ENCODE data around the gene SNED1. TPM values are rescaled to one million over a fixed set of nuclear protein-coding genes. Genes with fewer than 3 reads are reported as not detected.

The SNED1 gene
- 1 to 10 TPM; 3.0 to 4.8 TPM for total RNA-seq

- Mint-ChIP-seq H3K36me3 (ENCODE audit: low read depth) (no peaks in the 10 kb centered on the region), H3K4me3 (peak within 1 kb of the TSS; percentile 8), H3K9me3 (no peaks in the 10 kb centered on the region), H3K4me1 (peaks cover 6% of the 10 kb centered on the region), H3K27me3 (peaks cover 20% of the 10 kb centered on the region), H3K27ac (no peak within 1 kb of the TSS)
- ATAC-seq (replicated peaks): peak; percentile 77
Measured at GRCh38 chr2:240997856-240998705, at the start of gene SNED1. TSS of gene SNED1 (plus strand) at chr2:240998618. CDS start at chr2:240998838, 220 bp downstream.

- Mint-ChIP-seq H3K27ac (no peak overlapping the region), H3K27me3 (peaks cover 5% of the 10 kb centered on the region), H3K9me3 (no peaks in the 10 kb centered on the region), H3K36me3 (ENCODE audit: low read depth) (no peaks in the 10 kb centered on the region), H3K4me1 (no peaks in the 10 kb centered on the region), H3K4me3 (no peak overlapping the region)
- no peak for ATAC-seq (replicated peaks)
Measured at GRCh38 chr2:240948905-240949790, 49.3 kb upstream of the SNED1 start.

- H3K4me3 Mint-ChIP-seq: no peak overlapping the region
- H3K9me3 Mint-ChIP-seq: no peaks in the 10 kb centered on the region
- ATAC-seq (replicated peaks): no peak
- H3K27me3 Mint-ChIP-seq: no peaks in the 10 kb centered on the region
- H3K27ac Mint-ChIP-seq: no peak overlapping the region
- H3K36me3 Mint-ChIP-seq (ENCODE audit: low read depth): no peaks in the 10 kb centered on the region
- H3K4me1 Mint-ChIP-seq: no peaks in the 10 kb centered on the region
Measured at GRCh38 chr2:240949791-240950705, 48.4 kb upstream of the SNED1 start.

- Mint-ChIP-seq H3K4me3 (no peak overlapping the region), H3K27me3 (no peaks in the 10 kb centered on the region), H3K36me3 (ENCODE audit: low read depth) (no peaks in the 10 kb centered on the region), H3K27ac (no peak overlapping the region), H3K4me1 (no peaks in the 10 kb centered on the region), H3K9me3 (no peaks in the 10 kb centered on the region)
- no peak for ATAC-seq (replicated peaks)
Measured at GRCh38 chr2:240951045-240951594, 47.3 kb upstream of the SNED1 start.

- Mint-ChIP-seq H3K4me3 (no peak overlapping the region), H3K9me3 (no peaks in the 10 kb centered on the region), H3K27me3 (no peaks in the 10 kb centered on the region), H3K4me1 (no peaks in the 10 kb centered on the region), H3K36me3 (ENCODE audit: low read depth) (no peaks in the 10 kb centered on the region), H3K27ac (no peak overlapping the region)
- no peak for ATAC-seq (replicated peaks)
Measured at GRCh38 chr2:240952496-240953246, 45.7 kb upstream of the SNED1 start.

GRCh38 chr2:240953426-240954410 lies 44.7 kb upstream of the SNED1 start:
- no peak for ATAC-seq (replicated peaks)
- Mint-ChIP-seq H3K36me3 (ENCODE audit: low read depth) (no peaks in the 10 kb centered on the region), H3K4me3 (no peak overlapping the region), H3K27ac (no peak overlapping the region), H3K27me3 (no peaks in the 10 kb centered on the region), H3K9me3 (no peaks in the 10 kb centered on the region), H3K4me1 (no peaks in the 10 kb centered on the region)

- H3K9me3 Mint-ChIP-seq: no peaks in the 10 kb centered on the region
- H3K36me3 Mint-ChIP-seq (ENCODE audit: low read depth): no peaks in the 10 kb centered on the region
- no peaks in the 10 kb centered on the region for H3K4me1 Mint-ChIP-seq
- no peak overlapping the region for H3K27ac Mint-ChIP-seq
- ATAC-seq (replicated peaks): no peak
- H3K27me3 Mint-ChIP-seq: no peaks in the 10 kb centered on the region
- no peak overlapping the region for H3K4me3 Mint-ChIP-seq
Measured at GRCh38 chr2:240954436-240955305, 43.7 kb upstream of the SNED1 start.

- ATAC-seq (replicated peaks): no peak
- H3K9me3 Mint-ChIP-seq: no peaks in the 10 kb centered on the region
- H3K27ac Mint-ChIP-seq: no peak overlapping the region
- no peaks in the 10 kb centered on the region for H3K36me3 Mint-ChIP-seq (ENCODE audit: low read depth)
- no peaks in the 10 kb centered on the region for H3K27me3 Mint-ChIP-seq
- H3K4me1 Mint-ChIP-seq: no peaks in the 10 kb centered on the region
- no peak overlapping the region for H3K4me3 Mint-ChIP-seq
Measured at GRCh38 chr2:240955306-240956170, 42.9 kb upstream of the SNED1 start.

GRCh38 chr2:240956171-240956934 lies 42.1 kb upstream of the SNED1 start:
- ATAC-seq (replicated peaks): no peak

GRCh38 chr2:240956935-240957655 lies 41.3 kb upstream of the SNED1 start:
- H3K36me3 Mint-ChIP-seq (ENCODE audit: low read depth): no peaks in the 10 kb centered on the region
- no peaks in the 10 kb centered on the region for H3K4me1 Mint-ChIP-seq
- no peak for ATAC-seq (replicated peaks)
- H3K27ac Mint-ChIP-seq: no peak overlapping the region
- no peaks in the 10 kb centered on the region for H3K9me3 Mint-ChIP-seq
- H3K27me3 Mint-ChIP-seq: no peaks in the 10 kb centered on the region
- no peak overlapping the region for H3K4me3 Mint-ChIP-seq

More at GRCh38 chr2:240956171-240956934, 42.1 kb upstream of the SNED1 start:
- Mint-ChIP-seq H3K4me3 (no peak overlapping the region), H3K9me3 (no peaks in the 10 kb centered on the region), H3K4me1 (no peaks in the 10 kb centered on the region), H3K36me3 (ENCODE audit: low read depth) (no peaks in the 10 kb centered on the region), H3K27ac (no peak overlapping the region), H3K27me3 (no peaks in the 10 kb centered on the region)
